Choroid plexus epithelial cell (primary cell): ENCODE results near the gene LRRC40.

ENCODE experiments used
- DNase-seq: peaks from one replicate; pipeline ENCODE4 v3.0.0-alpha.2; 2010; ENCODE audit warnings: low read depth
- H3K4me3 ChIP-seq: 2 replicates; pipeline ENCODE4 v1.5.1; 2011; ENCODE audit warnings: low read depth, mild to moderate bottlenecking, control low read depth, low read length, moderate library complexity
- TF ChIP-seq, protein P1 (sequence below): conservative IDR thresholded peaks from 2 replicates; pipeline ENCODE4 v1.5.1; 2011; ENCODE audit warnings: low read depth, mild to moderate bottlenecking, control low read depth, inconsistent platforms, low read length, moderate library complexity

Gene LRRC40

DNA sequence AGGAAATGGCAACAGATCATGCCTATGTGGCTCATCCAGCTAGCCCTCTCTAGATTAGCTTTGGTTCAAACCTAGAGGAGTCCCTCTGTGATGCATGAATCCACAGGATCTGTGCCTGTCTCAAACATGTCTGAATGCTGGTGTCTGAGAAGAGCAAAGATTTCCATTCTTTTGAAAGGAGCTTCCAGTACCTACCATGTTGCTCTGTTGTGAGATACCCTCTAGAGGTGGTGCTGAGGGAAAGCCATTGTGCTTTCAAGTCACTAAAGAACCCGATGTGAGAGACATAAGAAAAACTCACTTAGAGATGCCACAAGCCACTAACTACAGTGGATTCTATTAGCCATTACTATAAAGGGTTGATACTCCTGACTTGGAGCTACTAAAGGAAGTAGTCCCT is 103.6 kb downstream of the LRRC40 start:
- DNase-seq, result no peak
- TF ChIP-seq, protein P1, sequence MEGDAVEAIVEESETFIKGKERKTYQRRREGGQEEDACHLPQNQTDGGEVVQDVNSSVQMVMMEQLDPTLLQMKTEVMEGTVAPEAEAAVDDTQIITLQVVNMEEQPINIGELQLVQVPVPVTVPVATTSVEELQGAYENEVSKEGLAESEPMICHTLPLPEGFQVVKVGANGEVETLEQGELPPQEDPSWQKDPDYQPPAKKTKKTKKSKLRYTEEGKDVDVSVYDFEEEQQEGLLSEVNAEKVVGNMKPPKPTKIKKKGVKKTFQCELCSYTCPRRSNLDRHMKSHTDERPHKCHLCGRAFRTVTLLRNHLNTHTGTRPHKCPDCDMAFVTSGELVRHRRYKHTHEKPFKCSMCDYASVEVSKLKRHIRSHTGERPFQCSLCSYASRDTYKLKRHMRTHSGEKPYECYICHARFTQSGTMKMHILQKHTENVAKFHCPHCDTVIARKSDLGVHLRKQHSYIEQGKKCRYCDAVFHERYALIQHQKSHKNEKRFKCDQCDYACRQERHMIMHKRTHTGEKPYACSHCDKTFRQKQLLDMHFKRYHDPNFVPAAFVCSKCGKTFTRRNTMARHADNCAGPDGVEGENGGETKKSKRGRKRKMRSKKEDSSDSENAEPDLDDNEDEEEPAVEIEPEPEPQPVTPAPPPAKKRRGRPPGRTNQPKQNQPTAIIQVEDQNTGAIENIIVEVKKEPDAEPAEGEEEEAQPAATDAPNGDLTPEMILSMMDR, result no peak
- H3K4me3 ChIP-seq, result no peak overlapping the region

DNA sequence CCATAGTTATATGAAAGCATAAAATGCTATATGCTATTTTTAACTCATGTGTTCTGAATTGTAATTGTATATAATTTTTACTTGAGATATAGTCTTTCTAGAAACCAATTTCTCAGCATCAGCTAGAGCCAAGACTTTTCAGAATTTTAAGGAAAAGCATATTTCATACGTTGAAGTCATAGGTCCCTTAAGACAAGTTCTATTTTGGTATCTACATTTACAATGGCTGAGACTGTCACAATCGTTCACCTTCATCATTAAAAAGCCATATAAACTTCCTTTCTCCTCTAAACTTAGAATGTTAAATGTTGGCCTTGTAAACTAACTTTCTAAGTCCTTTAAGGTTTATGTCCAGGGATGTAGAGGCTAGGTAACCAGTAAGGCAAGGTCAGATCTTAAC is 104.1 kb downstream of the LRRC40 start:
- DNase-seq, result no peak
- no peak overlapping the region for H3K4me3 ChIP-seq
- TF ChIP-seq, protein P1, result no peak
